ENCODE data around the gene PXT1. TPM values are rescaled to one million over a fixed set of nuclear protein-coding genes. Genes with fewer than 3 reads are reported as not detected.

Gene PXT1
- total and polyA plus RNA-seq, 9 of the 15 experiments (the other 6 are each of a cell fraction or from before 2014, with no cell fraction given), result 0.09 to 0.11 (median 0.10) TPM; not detected in 5

- peak in 1 of 2 experiments; percentile 42 for TF ChIP-seq AFF1 (IDR thresholded peaks at IDR 0.05; ENCODE audit: low read depth in 1 of 2, partially characterized antibody in 2 of 2)
- peak in 2 of 3 experiments; percentile 66 to 80 for TF ChIP-seq YY1 (IDR thresholded peaks at IDR 0.05; ENCODE audit: borderline replicate concordance in 1 of 3, control insufficient read depth in 1 of 3, extremely low read depth in 1 of 3, insufficient read depth in 3 of 3, insufficient read length in 1 of 3, insufficient replicate concordance in 2 of 3, low read depth in 1 of 3, low read length in 2 of 3)
- peak; percentile 28; the same call in 1 of the 2 replicates for TF ChIP-seq KLF13 (tag; IDR thresholded peaks at IDR 0.05; ENCODE audit: borderline replicate concordance, low read depth)
- TF ChIP-seq ATF2 (CRISPR knock-in tag; IDR thresholded peaks at IDR 0.05), result no peak
- no peak for TF ChIP-seq PREB (CRISPR knock-in tag; IDR thresholded peaks at IDR 0.05)
- no peak for TF ChIP-seq USF1 (CRISPR knock-in tag; IDR thresholded peaks at IDR 0.05)
- no peak for TF ChIP-seq TCF15 (CRISPR knock-in tag; IDR thresholded peaks at IDR 0.05)
- no peak for TF ChIP-seq ZKSCAN8 (CRISPR knock-in tag; IDR thresholded peaks at IDR 0.05)
- TF ChIP-seq NONO (IDR thresholded peaks at IDR 0.05; ENCODE audit: low read depth in 2 of 2, low read length in 1 of 2), result no peak
- no peak for TF ChIP-seq ZNF23 (CRISPR knock-in tag; IDR thresholded peaks at IDR 0.05)
- peak in 1 of 2 experiments; percentile 91; a peak in 2 of 4 replicates for TF ChIP-seq TBL1XR1 (IDR thresholded peaks at IDR 0.05; ENCODE audit: low read length in 2 of 2)
- no peak for TF ChIP-seq DACH1 (IDR thresholded peaks at IDR 0.05; ENCODE audit: partially characterized antibody)
- peak; percentile 87 for TF ChIP-seq CEBPB (tag; IDR thresholded peaks at IDR 0.05)
- no peak for TF ChIP-seq CHD2 (IDR thresholded peaks at IDR 0.05; ENCODE audit: low read depth, low read length)
- TF ChIP-seq ZBTB33 (CRISPR knock-in tag; IDR thresholded peaks at IDR 0.05), result peak; percentile 31; the same call in 1 of the 2 replicates
- TF ChIP-seq RHOXF2B (CRISPR knock-in tag; conservative IDR thresholded peaks at IDR 0.05), result no peak
Observed at GRCh38 chr6:36441307-36441894, 1.3 kb downstream of the PXT1 start (continued).
